Islet precursor cell (in vitro differentiated cells): Measurements from ENCODE around the gene MDP1.
A peak's percentile ranks its signal among the peaks of the same experiment; 100 is the strongest.

Experiments used
- DNase-seq: peaks from one replicate; pipeline ENCODE4 v3.0.0-alpha.2; 2018

MDP1 gene

GRCh38 chr14:24250354-24250753 is 34.5 kb upstream of the MDP1 start:
- DNase-seq: no peak

- DNase-seq: no peak
These were observed 33.6 kb upstream of the MDP1 start for GRCh38 chr14:24249230-24250021.

GRCh38 chr14:24247422-24247821 is 31.6 kb upstream of the MDP1 start:
- DNase-seq: no peak

GRCh38 chr14:24246765-24247212 is 30.9 kb upstream of the MDP1 start:
- peak; percentile 6 for DNase-seq

DNA sequence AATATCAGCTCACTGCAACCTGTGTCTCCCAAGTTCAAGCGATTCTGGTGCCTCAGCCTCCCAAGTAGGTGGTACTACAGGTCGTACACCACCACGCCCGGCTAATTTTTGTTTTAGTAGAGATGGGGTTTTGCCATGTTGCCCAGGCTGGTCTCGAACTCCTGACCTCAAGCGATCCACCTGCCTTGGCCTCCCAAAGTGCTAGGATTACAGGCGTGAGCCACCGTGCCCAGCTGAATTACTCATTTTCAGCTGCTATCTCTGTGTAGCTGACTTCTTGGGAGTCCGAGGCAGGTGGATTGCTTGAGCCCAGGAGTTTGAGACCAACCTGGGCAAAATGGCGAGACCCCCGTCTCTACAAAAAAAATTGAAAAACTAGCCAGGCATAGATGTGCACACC is 29.5 kb upstream of the MDP1 start:
- peak; percentile 21 for DNase-seq

DNA sequence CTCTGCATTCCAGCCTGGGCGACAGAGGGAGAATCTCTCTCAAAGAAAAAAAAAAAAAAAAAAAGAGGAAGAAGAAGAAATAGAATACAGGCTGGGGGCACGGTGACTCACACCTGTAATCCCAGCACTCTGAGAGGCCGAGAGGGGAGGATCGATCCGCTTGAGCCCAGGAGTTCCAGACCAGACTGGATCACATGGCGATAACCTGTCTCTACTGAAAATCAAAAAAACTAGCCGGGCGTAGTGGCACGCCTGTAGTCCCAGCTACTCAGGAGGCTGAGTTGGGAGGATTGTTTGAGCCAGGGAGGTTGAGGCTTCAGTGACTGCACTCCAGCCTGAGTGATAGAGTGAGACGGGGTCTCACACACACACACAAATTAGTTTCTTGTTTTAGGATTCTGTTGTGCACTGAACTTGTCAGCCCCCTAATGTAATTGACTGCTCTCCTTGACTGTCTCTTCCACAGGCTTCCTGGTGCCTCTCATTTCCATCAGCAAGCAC is 27.5 kb upstream of the MDP1 start:
- peak; percentile 79 for DNase-seq

GRCh38 chr14:24241829-24242443 is 26.1 kb upstream of the MDP1 start:
- DNase-seq: peak; percentile 97

DNA sequence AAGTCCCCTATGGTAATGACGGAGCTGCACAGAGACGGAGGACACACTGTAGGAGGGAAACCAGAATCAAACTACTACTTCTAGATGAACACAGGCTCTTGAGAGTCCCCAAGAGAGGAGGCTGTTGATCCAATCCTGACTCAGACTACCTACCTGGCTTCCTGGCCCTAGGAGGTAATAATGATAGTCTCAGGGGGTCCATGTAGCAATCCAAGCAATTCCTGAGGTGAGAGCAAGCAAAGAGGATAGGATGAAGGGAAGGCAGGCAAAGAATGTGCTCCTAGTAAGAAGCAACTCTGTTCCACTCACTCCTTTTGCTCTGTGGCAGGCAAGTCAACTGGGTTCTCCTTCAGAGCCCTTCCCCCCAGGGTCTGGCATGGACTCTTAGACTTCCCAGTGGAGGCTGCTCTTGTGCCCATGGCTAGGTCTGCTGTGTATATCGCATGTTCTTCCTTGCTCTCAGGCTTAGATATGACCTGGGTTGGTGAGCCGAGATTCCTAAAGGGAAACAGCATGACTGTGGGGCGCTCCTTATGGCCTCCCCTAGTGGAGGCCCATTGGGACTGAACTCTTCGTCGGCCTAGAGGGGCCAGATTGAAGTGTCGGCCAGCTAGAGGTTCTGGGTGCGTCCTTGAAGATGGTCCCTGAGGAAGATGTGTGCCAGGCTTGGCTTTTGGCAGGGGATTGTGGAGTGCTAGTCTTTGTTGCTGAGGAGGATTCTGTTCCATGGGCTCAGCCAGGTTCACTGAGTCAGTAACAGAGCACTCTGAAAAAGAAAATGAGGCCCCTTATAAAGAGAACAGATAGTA is 24.4 kb upstream of the MDP1 start:
- no peak for DNase-seq

GRCh38 chr14:24238527-24239037 is 22.7 kb upstream of the MDP1 start:
- no peak for DNase-seq

DNA sequence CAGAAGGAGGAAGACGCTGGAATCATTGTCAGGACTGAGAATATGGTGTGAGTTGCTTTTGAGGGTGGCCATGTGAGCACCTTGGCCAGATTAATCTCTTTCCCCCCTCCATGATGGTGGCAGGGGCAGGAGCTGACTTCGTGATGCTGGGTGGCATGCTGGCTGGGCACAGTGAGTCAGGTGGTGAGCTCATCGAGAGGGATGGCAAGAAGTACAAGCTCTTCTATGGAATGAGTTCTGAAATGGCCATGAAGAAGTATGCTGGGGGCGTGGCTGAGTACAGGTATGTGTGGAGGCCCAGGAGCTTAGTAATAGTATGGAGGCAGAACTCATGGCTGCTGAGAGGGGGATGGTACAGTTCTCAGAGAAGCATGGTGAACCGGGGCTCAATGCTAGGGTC is 22.3 kb upstream of the MDP1 start:
- no peak for DNase-seq

DNA sequence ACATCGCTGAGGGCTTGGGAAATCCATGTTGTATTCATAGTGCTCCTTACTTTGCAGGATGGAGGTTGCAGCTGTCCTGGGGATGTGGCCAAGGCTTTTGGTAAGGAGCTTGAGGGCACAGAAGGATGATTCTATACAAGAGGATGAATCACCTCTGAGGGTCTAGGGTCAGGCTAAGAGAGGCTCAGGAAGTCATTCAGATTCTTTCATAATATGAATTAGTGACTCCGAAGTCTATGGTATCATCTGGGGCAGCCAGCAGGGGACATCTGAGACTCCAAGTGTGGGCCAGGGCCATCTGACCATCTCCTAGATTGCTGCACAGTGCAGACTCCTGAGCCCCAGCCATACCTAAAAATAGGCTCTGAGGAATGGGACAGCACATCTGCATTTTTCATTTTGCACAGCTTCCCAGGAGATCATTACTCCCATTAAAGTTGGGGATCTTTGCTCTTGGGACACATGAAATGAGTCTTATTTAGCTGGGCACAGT is 21.6 kb upstream of the MDP1 start:
- DNase-seq: no peak

- no peak for DNase-seq
These were observed 21.0 kb upstream of the MDP1 start for GRCh38 chr14:24236689-24237462.

- DNase-seq: peak; percentile 7
These were observed 20.2 kb upstream of the MDP1 start for GRCh38 chr14:24235804-24236688.

GRCh38 chr14:24234095-24235005 is 18.5 kb upstream of the MDP1 start:
- DNase-seq: no peak

DNA sequence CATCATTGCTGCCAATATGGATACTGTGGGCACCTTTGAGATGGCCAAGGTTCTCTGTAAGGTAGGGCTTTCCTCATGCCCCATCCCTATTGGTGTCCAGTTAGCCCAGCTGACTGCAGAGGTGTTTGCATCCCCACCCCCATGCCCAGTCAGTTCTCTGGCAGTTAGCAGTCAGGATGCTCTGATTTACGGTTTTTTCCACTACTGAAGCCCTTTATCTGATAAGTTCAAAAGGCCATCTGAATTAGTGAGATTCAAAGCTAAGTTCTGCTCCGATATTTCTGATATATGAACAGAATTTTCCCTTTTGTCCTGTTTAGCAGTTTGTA is 17.6 kb upstream of the MDP1 start:
- no peak for DNase-seq

DNA sequence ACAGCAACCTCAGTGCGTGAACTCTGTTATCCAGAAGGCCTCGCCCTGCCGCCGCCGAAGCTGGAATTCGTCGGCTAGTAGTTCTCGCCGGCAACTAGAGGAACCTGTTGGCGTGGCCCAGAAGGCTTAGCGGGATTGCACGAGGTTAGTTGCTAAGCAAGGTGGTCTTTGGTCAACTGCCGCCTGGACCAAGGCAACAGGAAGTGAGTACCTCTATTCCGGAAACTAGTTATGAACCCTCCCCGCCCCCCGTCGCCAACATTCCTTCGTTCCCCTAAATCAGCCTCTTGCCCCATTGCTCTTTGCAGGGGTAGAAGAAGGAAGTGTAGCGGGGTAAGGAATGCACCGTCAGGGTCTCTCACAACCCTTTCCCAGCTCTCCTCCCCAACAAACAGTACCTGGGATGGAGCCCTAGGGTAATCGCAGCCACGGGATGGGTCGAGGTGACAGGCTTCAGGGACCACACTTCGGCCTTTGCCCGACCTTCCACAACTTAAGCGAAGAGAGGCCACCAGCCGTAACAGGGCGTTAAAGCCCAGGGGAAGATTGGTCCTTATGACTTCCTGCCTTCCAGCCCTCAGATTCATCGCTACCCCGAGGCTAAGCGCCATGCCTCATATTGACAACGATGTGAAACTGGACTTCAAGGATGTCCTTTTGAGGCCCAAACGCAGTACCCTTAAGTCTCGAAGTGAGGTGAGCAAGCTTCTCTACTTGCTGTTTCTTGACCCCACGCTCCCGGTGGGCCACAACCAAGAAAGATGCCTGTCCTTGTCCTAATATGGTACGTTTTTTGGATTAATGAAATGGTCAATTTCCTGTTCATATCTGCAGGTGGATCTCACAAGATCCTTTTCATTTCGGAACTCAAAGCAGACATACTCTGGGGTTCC is 17.0 kb upstream of the MDP1 start, which contains the start of gene GMPR2:
TSS of gene GMPR2 (plus strand) at position 285 of the 893 bp plus-strand sequence. CDS start at position 610, 325 bp downstream.
- no peak for DNase-seq

DNA sequence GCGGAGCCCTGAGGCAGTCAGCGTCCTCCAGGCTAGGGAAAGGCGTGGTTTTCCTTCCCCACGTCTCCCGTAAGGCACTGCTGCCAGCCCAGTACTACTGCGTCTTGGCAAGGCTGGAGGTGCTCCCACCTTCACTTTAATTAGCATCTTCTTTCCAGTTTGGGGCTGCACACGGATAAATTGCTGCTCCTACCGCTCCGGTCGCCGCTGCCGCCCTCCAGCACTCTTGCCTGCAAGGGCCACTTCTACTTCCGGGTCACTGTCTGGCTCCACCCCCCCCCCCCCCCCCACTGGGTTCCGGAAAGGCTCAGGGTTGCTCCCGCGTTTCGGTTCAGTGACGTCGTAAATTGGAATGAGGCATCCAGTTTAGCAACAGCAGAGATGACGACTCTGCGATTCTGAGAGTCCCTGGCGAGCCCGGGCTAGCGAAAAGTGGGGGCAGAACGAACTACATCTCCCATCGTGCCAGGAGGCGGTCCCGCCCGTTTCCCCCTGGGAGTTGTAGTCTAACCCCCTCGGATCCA is 16.3 kb upstream of the MDP1 start, which contains the start of gene NEDD8:
TSS of gene NEDD8 (minus strand) at position 247 of the 524 bp plus-strand sequence. CDS start at position 147, 100 bp downstream.
- peak; percentile 97 for DNase-seq
